ENCODE data around the gene MYLK.

GRCh38 chr3:123929325-123929724, 45.2 kb upstream of the MYLK start:
- TF ChIP-seq GABPA (IDR thresholded peaks at IDR 0.05; ENCODE audit: low read depth): no peak
- TF ChIP-seq EZH2 (IDR thresholded peaks at IDR 0.05; ENCODE audit: borderline replicate concordance, control insufficient read depth, low read depth, low read length): no peak
- no peak for TF ChIP-seq CTCF (IDR thresholded peaks at IDR 0.05 in 2 of 3, conservative IDR thresholded peaks at IDR 0.05 in 1 of 3; ENCODE audit: control insufficient read depth in 2 of 3, extremely low read depth in 1 of 3, insufficient read depth in 1 of 3, low read depth in 3 of 3, low read length in 3 of 3)
- TF ChIP-seq PBX3 (IDR thresholded peaks at IDR 0.05; ENCODE audit: insufficient replicate concordance, low read depth, low read length): no peak
- TF ChIP-seq CREB1 (IDR thresholded peaks at IDR 0.05; ENCODE audit: low read depth): no peak
